ENCODE data around the gene CAPZB. TPM values are rescaled to one million over a fixed set of nuclear protein-coding genes. Genes with fewer than 3 reads are reported as not detected.
A peak's percentile ranks its signal among the peaks of the same experiment; 100 is the strongest.

Gene CAPZB
- total RNA-seq, 2 donors from 2014 or later = 119 to 174 TPM

DNA sequence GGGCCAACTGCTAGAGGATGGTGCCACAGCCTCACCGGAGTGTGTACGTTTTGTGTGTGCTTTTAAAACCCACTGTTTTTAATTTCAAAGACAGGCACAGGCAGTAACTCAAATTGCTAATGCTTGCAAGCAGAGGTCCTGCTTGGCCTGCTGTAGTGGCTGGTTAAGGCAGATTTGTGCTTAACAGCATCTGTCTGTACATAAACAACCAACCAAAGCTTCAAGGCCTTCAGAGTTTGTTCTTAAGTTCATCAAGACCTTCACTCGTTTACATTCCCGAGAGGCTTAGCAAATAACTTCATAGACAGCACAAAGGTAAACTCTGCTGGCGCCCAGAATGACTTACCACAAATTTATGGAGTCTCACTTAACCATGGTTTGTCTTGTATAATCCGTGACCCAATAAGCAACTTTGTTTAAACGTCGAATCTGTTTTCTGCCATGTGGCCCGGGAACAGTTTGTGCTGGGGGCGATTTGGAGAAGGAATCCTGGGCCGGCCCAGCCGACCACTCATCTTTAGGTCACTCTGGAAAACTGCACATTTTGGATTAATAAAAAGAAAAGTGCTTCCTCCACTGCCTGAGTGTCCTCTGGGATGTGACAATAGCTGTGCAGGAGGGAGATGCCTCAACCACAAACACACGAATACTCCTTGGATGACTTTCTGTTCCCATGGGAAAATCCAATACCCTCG lies 58.1 kb downstream of the CAPZB start:
- Histone ChIP-seq H3K27me3 (replicated peaks; ENCODE audit: insufficient read depth) (no peaks in the 10 kb centered on the region), H3K4me1 (ENCODE audit: control insufficient read depth in 1 of 2, low read depth in 2 of 2) (peaks cover 59 to 89% of the 10 kb centered on the region in 2 donors), H3K27ac (peak overlapping the region; percentile 64 to 82), H3K36me3 (no peaks in the 10 kb centered on the region), H3K9me3 (no peaks in the 10 kb centered on the region), H3K4me3 (no peak overlapping the region)
- TF ChIP-seq, protein P1, sequence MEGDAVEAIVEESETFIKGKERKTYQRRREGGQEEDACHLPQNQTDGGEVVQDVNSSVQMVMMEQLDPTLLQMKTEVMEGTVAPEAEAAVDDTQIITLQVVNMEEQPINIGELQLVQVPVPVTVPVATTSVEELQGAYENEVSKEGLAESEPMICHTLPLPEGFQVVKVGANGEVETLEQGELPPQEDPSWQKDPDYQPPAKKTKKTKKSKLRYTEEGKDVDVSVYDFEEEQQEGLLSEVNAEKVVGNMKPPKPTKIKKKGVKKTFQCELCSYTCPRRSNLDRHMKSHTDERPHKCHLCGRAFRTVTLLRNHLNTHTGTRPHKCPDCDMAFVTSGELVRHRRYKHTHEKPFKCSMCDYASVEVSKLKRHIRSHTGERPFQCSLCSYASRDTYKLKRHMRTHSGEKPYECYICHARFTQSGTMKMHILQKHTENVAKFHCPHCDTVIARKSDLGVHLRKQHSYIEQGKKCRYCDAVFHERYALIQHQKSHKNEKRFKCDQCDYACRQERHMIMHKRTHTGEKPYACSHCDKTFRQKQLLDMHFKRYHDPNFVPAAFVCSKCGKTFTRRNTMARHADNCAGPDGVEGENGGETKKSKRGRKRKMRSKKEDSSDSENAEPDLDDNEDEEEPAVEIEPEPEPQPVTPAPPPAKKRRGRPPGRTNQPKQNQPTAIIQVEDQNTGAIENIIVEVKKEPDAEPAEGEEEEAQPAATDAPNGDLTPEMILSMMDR (IDR thresholded peaks at IDR 0.05) = no peak
- no peak for DNase-seq (ENCODE audit: low spot score)
- ATAC-seq (ENCODE audit: insufficient number of reproducible peaks, low FRiP score, low read depth) = no peak

DNA sequence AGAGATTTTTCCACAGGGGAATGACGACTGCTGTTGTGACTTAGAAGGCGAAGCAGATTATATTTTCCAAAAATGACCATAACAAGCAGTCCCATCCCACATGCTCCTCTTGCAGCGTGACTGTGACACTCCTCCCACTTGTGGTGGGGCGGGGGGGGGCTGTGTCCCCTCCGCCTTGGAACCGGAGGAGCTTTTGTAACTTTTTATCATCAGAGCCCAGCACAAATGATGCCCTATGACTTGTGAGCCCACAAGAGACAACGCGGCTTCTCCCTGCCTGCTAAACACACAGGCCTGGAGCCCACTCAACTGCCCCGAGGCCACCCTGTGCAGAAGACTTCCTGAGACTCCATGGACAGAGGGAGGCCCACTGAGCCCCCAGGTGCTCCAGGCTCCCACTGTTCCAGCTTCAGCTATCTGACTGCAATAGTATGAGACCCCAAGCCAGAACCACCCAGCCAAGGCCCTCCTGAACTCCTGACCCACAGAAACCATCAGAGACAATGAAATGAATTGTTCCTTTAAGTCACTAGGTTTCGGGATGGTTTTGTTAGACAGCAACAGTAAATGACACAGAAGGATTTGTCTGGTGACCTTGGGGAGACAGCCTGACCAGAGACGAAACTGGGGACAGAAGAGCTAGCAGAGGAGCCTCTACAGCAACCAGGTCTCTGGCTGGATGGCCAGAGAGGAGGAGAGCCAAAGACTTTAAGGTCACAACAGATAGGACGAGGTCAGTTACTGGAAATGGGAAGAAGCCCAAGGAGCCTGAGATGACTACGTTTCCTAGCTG lies 58.8 kb downstream of the CAPZB start:
- no peak for DNase-seq (ENCODE audit: low spot score)
- Histone ChIP-seq H3K36me3 (no peaks in the 10 kb centered on the region), H3K27me3 (replicated peaks; ENCODE audit: insufficient read depth) (no peaks in the 10 kb centered on the region), H3K9me3 (no peaks in the 10 kb centered on the region), H3K27ac (peak overlapping the region; percentile 64 to 82), H3K4me3 (peak overlapping the region; percentile 4), H3K4me1 (ENCODE audit: control insufficient read depth in 1 of 2, low read depth in 2 of 2) (peaks cover 60 to 97% of the 10 kb centered on the region in 2 donors)
- no peak for ATAC-seq (ENCODE audit: insufficient number of reproducible peaks, low FRiP score, low read depth)
- TF ChIP-seq, protein P1 (IDR thresholded peaks at IDR 0.05) = no peak

DNA sequence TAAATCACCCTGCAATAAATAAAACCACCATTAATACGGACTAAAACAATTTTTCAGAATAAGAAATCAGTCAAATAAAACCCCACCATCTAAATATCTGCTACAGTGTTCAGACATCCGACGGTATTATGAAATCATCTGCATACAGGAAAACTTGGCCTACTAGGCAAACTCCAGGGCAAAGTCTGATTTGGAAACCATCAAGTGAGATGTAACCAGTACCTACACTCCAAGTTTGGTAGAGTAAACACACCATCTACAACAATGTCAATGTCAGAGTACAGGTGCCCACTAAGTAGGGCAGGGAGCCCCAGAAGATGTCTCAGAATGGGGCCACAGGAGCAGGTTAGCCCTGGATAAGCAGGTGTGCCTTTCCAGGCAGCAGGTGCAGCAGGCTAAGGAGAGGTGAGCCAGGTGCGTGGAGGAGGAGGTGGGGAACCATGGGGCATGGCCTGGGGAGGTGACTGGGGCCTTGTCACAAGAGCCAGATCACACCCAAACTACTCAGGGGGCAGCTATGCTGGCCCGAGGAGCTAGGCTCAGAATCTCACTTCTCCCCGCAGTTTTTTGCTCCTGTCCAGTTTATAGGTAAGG lies 59.6 kb downstream of the CAPZB start:
- no peak overlapping the region for H3K4me3 ChIP-seq
- peak overlapping the region; percentile 64 to 82 for H3K27ac ChIP-seq
- ATAC-seq (ENCODE audit: insufficient number of reproducible peaks, low FRiP score, low read depth) (no peak), DNase-seq (ENCODE audit: low spot score) (no peak)
- no peaks in the 10 kb centered on the region for H3K9me3 ChIP-seq
- H3K27me3 ChIP-seq (replicated peaks; ENCODE audit: insufficient read depth) = no peaks in the 10 kb centered on the region
- TF ChIP-seq, protein P1 (IDR thresholded peaks at IDR 0.05) = no peak
- peaks cover 64 to 97% of the 10 kb centered on the region in 2 donors for H3K4me1 ChIP-seq (ENCODE audit: control insufficient read depth in 1 of 2, low read depth in 2 of 2)
- H3K36me3 ChIP-seq = no peaks in the 10 kb centered on the region

DNA sequence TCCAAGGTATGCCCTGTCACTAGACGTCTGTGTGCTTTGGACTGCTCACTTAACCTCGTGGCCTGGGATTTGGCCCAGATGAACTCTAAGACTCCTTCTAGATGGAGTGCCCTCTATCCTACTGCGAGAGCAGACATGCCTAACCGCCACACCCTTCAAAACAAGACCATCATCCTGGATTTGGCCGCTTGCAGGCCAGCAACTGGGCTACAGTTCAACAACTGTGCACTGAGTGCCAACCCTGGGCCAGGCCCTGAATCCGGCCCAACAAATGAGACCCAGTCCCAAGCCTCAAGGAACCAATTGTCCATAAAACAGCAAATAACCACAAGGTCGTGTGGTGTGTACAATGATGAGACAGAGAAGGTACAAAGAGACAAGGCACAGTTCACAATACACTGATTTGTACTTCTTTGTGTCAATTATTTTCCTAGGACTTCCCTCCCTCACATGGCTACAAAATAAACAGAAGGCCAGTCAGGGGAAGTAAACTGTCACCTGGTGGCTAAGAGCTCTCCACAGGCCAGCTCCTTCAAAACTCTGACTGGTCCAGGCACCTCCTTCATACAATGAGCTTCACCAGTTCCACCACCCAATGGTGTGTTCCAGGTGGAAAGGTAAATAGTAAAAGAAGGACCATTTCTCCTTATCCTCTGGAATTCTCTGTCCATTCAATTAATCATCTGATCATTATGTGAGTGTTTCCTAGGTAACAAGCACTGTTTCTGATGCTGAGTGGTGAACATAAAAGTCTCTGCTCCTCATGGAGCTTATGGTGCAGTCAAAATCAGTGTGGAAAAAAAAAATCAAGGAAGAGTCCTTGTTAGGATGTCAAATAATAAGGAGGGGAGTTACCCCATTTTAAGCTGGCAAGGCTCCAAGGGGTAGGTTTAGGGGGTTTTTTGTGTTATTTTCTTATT lies 60.4 kb downstream of the CAPZB start:
- TF ChIP-seq, protein P1 (IDR thresholded peaks at IDR 0.05) = no peak
- no peaks in the 10 kb centered on the region for H3K36me3 ChIP-seq
- no peak overlapping the region for H3K4me3 ChIP-seq
- H3K4me1 ChIP-seq (ENCODE audit: control insufficient read depth in 1 of 2, low read depth in 2 of 2) = peaks cover 59 to 97% of the 10 kb centered on the region in 2 donors
- no peaks in the 10 kb centered on the region for H3K9me3 ChIP-seq
- DNase-seq (ENCODE audit: low spot score) (no peak), ATAC-seq (ENCODE audit: insufficient number of reproducible peaks, low FRiP score, low read depth) (no peak)
- no peaks in the 10 kb centered on the region for H3K27me3 ChIP-seq (replicated peaks; ENCODE audit: insufficient read depth)
- H3K27ac ChIP-seq = peak overlapping the region; percentile 26 to 64

Measured in thoracic aorta (tissue), 2 donors.